HepG2 (cell line): Measurements from ENCODE around the gene LCE2C. TPM values are rescaled to one million over a fixed set of nuclear protein-coding genes. Genes with fewer than 3 reads are reported as not detected.

ENCODE experiments used
- ATAC-seq: fragments of 200-7000 bp; cut with Tn5 transposase; 3 replicates; pipeline ENCODE4 v1.9.1; 2020; ENCODE audit warnings: mild to moderate bottlenecking, moderate library complexity
- BruUV-seq: library from RNA; stranded (reverse); fragments of 400-500 nt; replicated peaks from 2 replicates; lab custom pipeline; 2021; lab: Mats Ljungman, UMichigan
- CTCF ChIA-PET: fragments of 300-600 bp; formaldehyde crosslinking; extraction: SDS; loops from one replicate; lab custom pipeline; 2021; ENCODE audit warnings: low total read pairs, inconsistent platforms, low intra/inter-chr PET ratio; lab: Yijun Ruan, JAX
- POLR2A ChIA-PET: fragments of 350-600 bp; sonication (Branson Sonifier 250); formaldehyde crosslinking; loops from one replicate; lab custom pipeline; 2020; ENCODE audit warnings: antibody characterized with exemption, inconsistent platforms; lab: Yijun Ruan, JAX
- DNase-seq: peaks from one replicate; pipeline ENCODE4 v3.0.0-alpha.2; 2015; ENCODE audit warnings: low spot score
- FAIRE-seq: peaks from 3 replicates; lab custom pipeline; 2011; peaks lifted over from hg19 to GRCh38; lab: Jason Lieb, UNC
- H2AFZ ChIP-seq: one replicate; pipeline ENCODE4 v1.6.1; 2011; ENCODE audit warnings: low read length, inconsistent platforms
- H3K27ac ChIP-seq: fragments of 300-600 bp; 3 replicates; pipeline ENCODE4 v1.8.0; 2011; ENCODE audit warnings: mixed run types, mild to moderate bottlenecking, mixed read lengths, low read length, inconsistent platforms; ENCODE audit not compliant: insufficient read depth; ENCODE audit errors: extremely low read length
- H3K27me3 ChIP-seq, 2 experiments: fragments of 200-600 bp in 1 of 2; 2 replicates in 1 of 2; 3 replicates in 1 of 2; pipeline versions ENCODE4 v1.6.0 to v1.8.0; 2011; ENCODE audit warnings: low read length in 2 of 2, mild to moderate bottlenecking in 2 of 2, moderate library complexity in 2 of 2, inconsistent platforms in 1 of 2; ENCODE audit not compliant: insufficient read depth in 2 of 2, control insufficient read depth in 1 of 2
- H3K36me3 ChIP-seq, 2 experiments: fragments of 200-600 bp in 1 of 2; replicated peaks in 1 of 2; 2 replicates in 1 of 2; 3 replicates in 1 of 2; pipeline versions ENCODE4 v1.5.1 to v1.8.0; 2011; ENCODE audit warnings: low read length in 2 of 2, inconsistent platforms in 1 of 2; ENCODE audit not compliant: insufficient read depth in 2 of 2, control insufficient read depth in 1 of 2
- H3K4me1 ChIP-seq: 2 replicates; pipeline ENCODE4 v1.5.1; 2012; ENCODE audit warnings: low read length, inconsistent platforms; ENCODE audit not compliant: insufficient read depth
- H3K4me2 ChIP-seq: 2 replicates; pipeline ENCODE4 v1.6.0; 2011; ENCODE audit warnings: low read depth, low read length, inconsistent platforms
- H3K4me3 ChIP-seq, 3 experiments: fragments of 200-600 bp in 1 of 3; sonication (generic), shearing (Covaris generic) in 1 of 3; replicated peaks in 1 of 3; 2 replicates each; pipeline ENCODE4 v1.5.1; 2011 to 2016; ENCODE audit warnings: low read length in 3 of 3, inconsistent platforms in 2 of 3, low read depth in 2 of 3, mild to moderate bottlenecking in 2 of 3, control low read depth in 1 of 3, mixed read lengths in 1 of 3; ENCODE audit not compliant: insufficient read depth in 1 of 3
- H3K79me2 ChIP-seq: one replicate; pipeline ENCODE4 v1.6.1; 2011; ENCODE audit warnings: low read length, inconsistent platforms; ENCODE audit not compliant: insufficient read depth
- H3K9ac ChIP-seq: 2 replicates; pipeline ENCODE4 v1.6.0; 2011; ENCODE audit warnings: mild to moderate bottlenecking, low read depth, low read length, inconsistent platforms; ENCODE audit not compliant: insufficient read depth
- H3K9me3 ChIP-seq: 2 replicates; pipeline ENCODE4 v1.5.1; 2012; ENCODE audit warnings: mild to moderate bottlenecking, low read length
- H4K20me1 ChIP-seq: 2 replicates; pipeline ENCODE4 v1.6.0; 2011; ENCODE audit warnings: inconsistent platforms, mild to moderate bottlenecking, low read length, moderate library complexity; ENCODE audit not compliant: insufficient read depth
- CTCF ChIP-seq: sonication (generic); formaldehyde crosslinking; IDR thresholded peaks from 2 replicates; pipeline ENCODE4 v1.5.0; 2020; ENCODE audit warnings: mild to moderate bottlenecking, missing genetic modification reagents, moderate library complexity
- RAD21 ChIP-seq: fragments of 450-650 bp; formaldehyde crosslinking; IDR thresholded peaks from 2 replicates; pipeline ENCODE4 v1.5.0; 2020; ENCODE audit warnings: mild to moderate bottlenecking
- SMC3 ChIP-seq: IDR thresholded peaks from 2 replicates; pipeline ENCODE4 v1.6.1; 2011; ENCODE audit warnings: low read length, improper control_type of control experiment
- STAG1 ChIP-seq: sonication (generic); formaldehyde crosslinking; IDR thresholded peaks from 2 replicates; pipeline ENCODE4 v1.4.0; 2020; ENCODE audit warnings: missing genetic modification reagents
- ZNF629 ChIP-seq: sonication (generic); formaldehyde crosslinking; conservative IDR thresholded peaks from 2 replicates; pipeline ENCODE4 v1.5.0; 2020; ENCODE audit warnings: missing genetic modification reagents
- WGBS: methylation state at CpG from one replicate; pipeline ENCODE4 v1.1.6; 2017; ENCODE audit warnings: low lambda C conversion rate; 5-methylcytosine and 5-hydroxymethylcytosine counted together
- in situ Hi-C: cut with HindIII; loops from 2 replicates; pipeline ENCODE4 v1.10.0; 2017; ENCODE audit warnings: low pct_unique_long_range_greater_than_20kb; ENCODE audit not compliant: extremely low pct_ligation_motif_present
- intact Hi-C: fragments of 100-400 bp; cut with micrococcal nuclease; formaldehyde crosslinking; loops from one replicate; pipeline ENCODE4 v1.10.0; 2022; ENCODE audit not compliant: unreplicated experiment
- polyA plus RNA-seq, 8 experiments: library from polyadenylated mRNA; depleted of rRNA in 3 of 8; stranded (reverse) in 7 of 8; unstranded in 1 of 8; fragments of >200 nt; fragmentation: Illumina TruSeq in 4 of 8; extraction: Trizol in 4 of 8; gene quantifications; 2 replicates each; pipeline versions ENCODE4 v1.2.1 to v1.2.3, GENCODE V29; 2011 to 2016; ENCODE audit warnings: low read depth in 4 of 8, missing spikeins in 1 of 8, mixed read lengths in 1 of 8; ENCODE audit not compliant: insufficient read depth in 1 of 8
- total RNA-seq, 5 experiments: library from RNA; depleted of rRNA; stranded (reverse); fragments of >200 nt; fragmentation: Illumina TruSeq; extraction: Trizol; gene quantifications; 2 replicates each; pipeline ENCODE4 v1.2.3, GENCODE V29; 2016; ENCODE audit warnings: low read depth in 1 of 5
- TF ChIP-seq, protein P1 (sequence below): sonication (generic); formaldehyde crosslinking; IDR thresholded peaks from 2 replicates; pipeline ENCODE4 v1.4.0; 2020; ENCODE audit warnings: missing genetic modification reagents, mild to moderate bottlenecking, borderline replicate concordance

LCE2C gene
- total and polyA plus RNA-seq, 2 of the 13 experiments (the other 11 are each of a cell fraction or from before 2014, with no cell fraction given), result not detected

DNA sequence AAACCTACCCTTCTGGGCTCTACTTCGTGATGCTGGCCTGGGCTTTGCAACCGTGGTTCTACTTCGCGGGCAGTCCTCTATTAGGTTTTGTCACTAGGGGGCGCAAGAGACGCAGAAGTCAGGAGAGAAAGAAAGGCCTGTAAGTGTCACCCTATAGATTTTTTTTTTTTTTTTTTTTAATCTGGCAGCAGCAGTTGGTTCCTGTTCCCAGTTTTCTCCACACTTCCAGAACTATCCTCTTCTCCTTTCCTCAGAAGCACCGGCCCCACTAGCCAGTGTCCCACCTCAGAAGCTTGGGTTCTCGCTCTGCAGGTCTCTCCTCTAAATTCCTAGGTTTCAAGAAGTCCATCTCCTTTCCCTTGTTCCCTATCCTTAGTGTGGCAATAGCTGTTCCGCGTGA is 21.0 kb upstream of the LCE2C start:
- no TSS peak for BruUV-seq
- no peak overlapping the region for H3K9ac ChIP-seq
- intact Hi-C loops (loop anchor here (1.0 to 5.0 kb wide), 2 partner anchors 81 to 213 kb away; no protein-coding TSS in a partner anchor), in situ Hi-C loops (no loop called here)
- H3K9me3 ChIP-seq, result no peaks in the 10 kb centered on the region
- no peaks in the 10 kb centered on the region for H3K27me3 ChIP-seq
- no peak overlapping the region for H3K4me3 ChIP-seq
- DNase-seq, result peak; percentile 59
- H3K79me2 ChIP-seq, result no peaks in the 10 kb centered on the region
- ChIA-PET CTCF (interaction anchor here (1.1 to 1.9 kb wide), 4 partner anchors 81 to 539 kb away, joined by 3 to 9 read pairs (median 4); no protein-coding TSS in a partner anchor), POLR2A (no interaction called here)
- H2AFZ ChIP-seq, result no peak overlapping the region
- no peaks in the 10 kb centered on the region for H4K20me1 ChIP-seq
- no peak overlapping the region for H3K27ac ChIP-seq
- 30% methylated on average over 10 of the region's 10 CpGs for WGBS
- TF ChIP-seq, protein P1, sequence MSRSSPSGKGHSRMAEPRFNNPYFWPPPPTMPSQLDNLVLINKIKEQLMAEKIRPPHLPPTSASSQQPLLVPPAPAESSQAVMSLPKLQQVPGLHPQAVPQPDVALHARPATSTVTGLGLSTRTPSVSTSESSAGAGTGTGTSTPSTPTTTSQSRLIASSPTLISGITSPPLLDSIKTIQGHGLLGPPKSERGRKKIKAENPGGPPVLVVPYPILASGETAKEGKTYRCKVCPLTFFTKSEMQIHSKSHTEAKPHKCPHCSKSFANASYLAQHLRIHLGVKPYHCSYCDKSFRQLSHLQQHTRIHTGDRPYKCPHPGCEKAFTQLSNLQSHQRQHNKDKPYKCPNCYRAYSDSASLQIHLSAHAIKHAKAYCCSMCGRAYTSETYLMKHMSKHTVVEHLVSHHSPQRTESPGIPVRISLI (CRISPR knock-in tag), result peak; percentile 45; the same call in 1 of the 2 replicates
- TF ChIP-seq CTCF (CRISPR knock-in tag), result peak; percentile 72
- TF ChIP-seq SMC3, result peak; percentile 64; the same call in 1 of the 2 replicates
- no peak for TF ChIP-seq ZNF629 (CRISPR knock-in tag)
- peak; percentile 11; the same call in 1 of the 2 replicates for TF ChIP-seq RAD21 (CRISPR knock-in tag)
- TF ChIP-seq STAG1 (CRISPR knock-in tag), result peak; percentile 56
- no peaks in the 10 kb centered on the region for H3K4me1 ChIP-seq
- FAIRE-seq, result no peak
- peak; percentile 82 for ATAC-seq
- H3K4me2 ChIP-seq, result no peak overlapping the region
- no peaks in the 10 kb centered on the region for H3K36me3 ChIP-seq
